K562 (cell line): ENCODE measurements around the gene CMIP.
"Not testable (repeated sequence)": the region's sequence is repeated elsewhere in the genome, so short reads cannot be mapped to it uniquely, and the experiment has no call there.

ENCODE experiments used
- CHD1 ChIP-seq: fragments of 200-600 bp; sonication (generic); IDR thresholded peaks from one replicate; pipeline ENCODE4 v1.6.1; 2012; ENCODE audit warnings: mild to moderate bottlenecking, moderate library complexity, low read length, inconsistent platforms
- CHD2 ChIP-seq: IDR thresholded peaks from 2 replicates; pipeline ENCODE4 v1.6.1; 2011; ENCODE audit warnings: low read depth, low read length
- CTCF ChIP-seq, 3 experiments: IDR thresholded peaks in 2 of 3; conservative IDR thresholded peaks in 1 of 3; 2 replicates each; pipeline ENCODE4 v1.5.1; 2011 to 2012; ENCODE audit warnings: low read length in 3 of 3, mild to moderate bottlenecking in 3 of 3, control low read depth in 2 of 3, improper control_type of control experiment in 1 of 3, inconsistent platforms in 1 of 3, low read depth in 1 of 3, mixed read lengths in 1 of 3, moderate library complexity in 1 of 3; ENCODE audit not compliant: insufficient read depth in 2 of 3
- ELK1 ChIP-seq: sonication (generic); formaldehyde crosslinking; IDR thresholded peaks from 2 replicates; pipeline ENCODE4 v1.8.1; 2022; ENCODE audit warnings: missing genetic modification reagents
- ESRRA ChIP-seq: fragments of 450-650 bp; IDR thresholded peaks from 2 replicates; pipeline ENCODE4 v1.6.1; 2014; ENCODE audit warnings: low read depth, mild to moderate bottlenecking, moderate library complexity, borderline replicate concordance
- HMG20A ChIP-seq: fragments of 450-650 bp; formaldehyde crosslinking; conservative IDR thresholded peaks from 2 replicates; pipeline ENCODE4 v1.4.0; 2020; ENCODE audit warnings: mild to moderate bottlenecking, mixed read lengths
- IRF9 ChIP-seq: fragments of 450-650 bp; IDR thresholded peaks from 2 replicates; pipeline ENCODE4 v1.6.1; 2016; ENCODE audit warnings: missing biosample characterization, missing genetic modification characterization
- PHF8 ChIP-seq: fragments of 200-600 bp; sonication (generic); IDR thresholded peaks from 2 replicates; pipeline ENCODE4 v1.6.1; 2012; ENCODE audit warnings: mixed run types, mild to moderate bottlenecking, inconsistent platforms, low read length, moderate library complexity, borderline replicate concordance
- POLR2A ChIP-seq: fragments of 450-650 bp; conservative IDR thresholded peaks from 2 replicates; pipeline ENCODE4 v1.6.1; 2016
- PRMT5 ChIP-seq: sonication (generic); formaldehyde crosslinking; IDR thresholded peaks from 2 replicates; pipeline ENCODE4 v1.5.0; 2020; ENCODE audit warnings: missing genetic modification reagents
- ZNF146 ChIP-seq: IDR thresholded peaks from one replicate; pipeline ENCODE4 v1.6.1; 2018; ENCODE audit warnings: missing compliant biosample characterization; ENCODE audit not compliant: unreplicated experiment
- ZNF780A ChIP-seq: fragments of 250-450 bp; sonication (Bioruptor Pico); IDR thresholded peaks from 2 replicates; pipeline ENCODE4 v1.5.0; 2021; ENCODE audit warnings: mild to moderate bottlenecking

- not testable (repeated sequence) for TF ChIP-seq CTCF (IDR thresholded peaks at IDR 0.05 in 2 of 3, conservative IDR thresholded peaks at IDR 0.05 in 1 of 3; ENCODE audit: insufficient read depth in 2 of 3, low read depth in 1 of 3, low read length in 3 of 3); CHD1; POLR2A; PRMT5 (CRISPR knock-in tag); ZNF780A (CRISPR knock-in tag); PHF8; ELK1 (CRISPR knock-in tag); IRF9; ESRRA; CHD2; ZNF146 (CRISPR knock-in tag); HMG20A (CRISPR knock-in tag)
Observed at GRCh38 chr16:81741430-81741770, 296.8 kb downstream of the CMIP start.
